ENCODE measurements around the gene INPP5A. TPM values are rescaled to one million over a fixed set of nuclear protein-coding genes. Genes with fewer than 3 reads are reported as not detected.
"Not testable (repeated sequence)": the region's sequence is repeated elsewhere in the genome, so short reads cannot be mapped to it uniquely, and the experiment has no call there.

The INPP5A gene
- total RNA-seq, 1 donor from 2014 or later: 14.2 TPM

- no peak for TF ChIP-seq EZH2phosphoT487 (IDR thresholded peaks at IDR 0.05)
- TF ChIP-seq EZH2 (IDR thresholded peaks at IDR 0.05): no peak
- H3K9ac ChIP-seq: no peak overlapping the region
- H3K4me2 ChIP-seq: no peak overlapping the region
- H3K36me3 ChIP-seq: no peaks in the 10 kb centered on the region
- H3F3A ChIP-seq (ENCODE audit: low read depth): peaks cover 9% of the 10 kb centered on the region
- no peaks in the 10 kb centered on the region for H3K36me3 Mint-ChIP-seq
- H3K9me3 Mint-ChIP-seq: peaks cover 2% of the 10 kb centered on the region
- peaks cover 22% of the 10 kb centered on the region for H3K4me1 Mint-ChIP-seq
- no peak overlapping the region for H3K27ac ChIP-seq
- H3K4me1 ChIP-seq: peaks cover 10% of the 10 kb centered on the region
- peaks cover 48% of the 10 kb centered on the region for H3K27me3 Mint-ChIP-seq (ENCODE audit: insufficient read depth, low read depth)
- H3K4me3 Mint-ChIP-seq: no peak overlapping the region
- DNase-seq (ENCODE audit: low spot score): no peak
- no peak overlapping the region for H3K27ac Mint-ChIP-seq
- H3K4me3 ChIP-seq: no peak overlapping the region
- no peaks in the 10 kb centered on the region for H3K79me2 ChIP-seq (ENCODE audit: low read depth)
- no peaks in the 10 kb centered on the region for H3K9me3 ChIP-seq (ENCODE audit: low read depth)
- H3K27me3 ChIP-seq: peaks cover 53% of the 10 kb centered on the region
- no peak overlapping the region for H2AFZ ChIP-seq (replicated peaks)
- H4K20me1 ChIP-seq (ENCODE audit: low read depth): peaks cover 80% of the 10 kb centered on the region
Observed at GRCh38 chr10:132740588-132740987, 203.0 kb downstream of the INPP5A start.

GRCh38 chr10:132742167-132742836, 204.7 kb downstream of the INPP5A start:
- Histone ChIP-seq H3K4me2 (peak overlapping the region; percentile 51), H3K27ac (no peak overlapping the region), H3K9me3 (ENCODE audit: low read depth) (no peaks in the 10 kb centered on the region), H4K20me1 (ENCODE audit: low read depth) (peaks cover 82% of the 10 kb centered on the region), H3K9ac (no peak overlapping the region), H3F3A (ENCODE audit: low read depth) (peaks cover 26% of the 10 kb centered on the region), H3K4me3 (peak overlapping the region; percentile 9), H3K36me3 (no peaks in the 10 kb centered on the region), H3K27me3 (peaks cover 64% of the 10 kb centered on the region), H3K4me1 (peaks cover 25% of the 10 kb centered on the region), H2AFZ (replicated peaks) (no peak overlapping the region), H3K79me2 (ENCODE audit: low read depth) (no peaks in the 10 kb centered on the region)
- peaks cover 2% of the 10 kb centered on the region for H3K9me3 Mint-ChIP-seq
- DNase-seq (ENCODE audit: low spot score): peak; percentile 58
- no peak for TF ChIP-seq CTCF (IDR thresholded peaks at IDR 0.05)
- no peak for TF ChIP-seq EZH2phosphoT487 (IDR thresholded peaks at IDR 0.05)
- TF ChIP-seq EZH2 (IDR thresholded peaks at IDR 0.05): no peak
- no peak overlapping the region for H3K27ac Mint-ChIP-seq
- H3K36me3 Mint-ChIP-seq: no peaks in the 10 kb centered on the region
- peaks cover 33% of the 10 kb centered on the region for H3K4me1 Mint-ChIP-seq
- peak overlapping the region; percentile 38 for H3K4me3 Mint-ChIP-seq
- H3K27me3 Mint-ChIP-seq (ENCODE audit: insufficient read depth, low read depth): peaks cover 44% of the 10 kb centered on the region

- Mint-ChIP-seq H3K4me3 (peak overlapping the region; percentile 38), H3K9me3 (peaks cover 2% of the 10 kb centered on the region), H3K27me3 (ENCODE audit: insufficient read depth, low read depth) (peaks cover 43% of the 10 kb centered on the region), H3K36me3 (no peaks in the 10 kb centered on the region), H3K4me1 (peaks cover 35% of the 10 kb centered on the region), H3K27ac (no peak overlapping the region)
- Histone ChIP-seq H3K9me3 (ENCODE audit: low read depth) (no peaks in the 10 kb centered on the region), H3K4me2 (peak overlapping the region; percentile 51), H3F3A (ENCODE audit: low read depth) (peaks cover 30% of the 10 kb centered on the region), H3K36me3 (no peaks in the 10 kb centered on the region), H3K79me2 (ENCODE audit: low read depth) (no peaks in the 10 kb centered on the region), H3K4me1 (peaks cover 29% of the 10 kb centered on the region), H3K9ac (no peak overlapping the region), H3K27me3 (peaks cover 69% of the 10 kb centered on the region), H2AFZ (replicated peaks) (no peak overlapping the region), H4K20me1 (ENCODE audit: low read depth) (peaks cover 85% of the 10 kb centered on the region), H3K4me3 (peak overlapping the region; percentile 9), H3K27ac (no peak overlapping the region)
- peak; percentile 79 for DNase-seq (ENCODE audit: low spot score)
- TF ChIP-seq EZH2phosphoT487 (IDR thresholded peaks at IDR 0.05) (peak; percentile 51), EZH2 (IDR thresholded peaks at IDR 0.05) (no peak)
Observed at GRCh38 chr10:132742837-132743194, 205.2 kb downstream of the INPP5A start.

GRCh38 chr10:132743196-132743924, 205.8 kb downstream of the INPP5A start:
- H2AFZ ChIP-seq (replicated peaks); H3K79me2 ChIP-seq (ENCODE audit: low read depth); H3K27ac ChIP-seq; H3K27ac Mint-ChIP-seq; H3K9ac ChIP-seq; DNase-seq (ENCODE audit: low spot score); H3K36me3 Mint-ChIP-seq; H3K36me3 ChIP-seq; H3K4me3 ChIP-seq; H3K4me3 Mint-ChIP-seq; H3K9me3 Mint-ChIP-seq; H3K9me3 ChIP-seq (ENCODE audit: low read depth): not testable (repeated sequence)
- Mint-ChIP-seq H3K4me1 (peaks cover 41% of the 10 kb centered on the region), H3K27me3 (ENCODE audit: insufficient read depth, low read depth) (peaks cover 44% of the 10 kb centered on the region)
- Histone ChIP-seq H3K4me2 (peak overlapping the region; percentile 51), H3K27me3 (peaks cover 75% of the 10 kb centered on the region), H4K20me1 (ENCODE audit: low read depth) (peaks cover 85% of the 10 kb centered on the region), H3F3A (ENCODE audit: low read depth) (peaks cover 30% of the 10 kb centered on the region), H3K4me1 (peaks cover 29% of the 10 kb centered on the region)
- peak; percentile 17 for TF ChIP-seq EZH2phosphoT487 (IDR thresholded peaks at IDR 0.05)
